EL (cell line): ENCODE results near the gene ANKRD36.
"Not testable (repeated sequence)": the region's sequence is repeated elsewhere in the genome, so short reads cannot be mapped to it uniquely, and the experiment has no call there.

Source experiments
- DNase-seq: peaks from one replicate; pipeline ENCODE4 v3.0.0-alpha.2; 2016

Gene ANKRD36

GRCh38 chr2:97113050-97113881 lies at the start of gene ANKRD36:
TSS of gene ANKRD36 (plus strand) at chr2:97113153. CDS start at chr2:97113740, 587 bp downstream.
- DNase-seq: peak; percentile 84

- not testable (repeated sequence) for DNase-seq
Observed at GRCh38 chr2:97066030-97066429, 46.9 kb upstream of the ANKRD36 start.

GRCh38 chr2:97067279-97068004 lies 45.5 kb upstream of the ANKRD36 start:
- DNase-seq: no peak

- no peak for DNase-seq
Observed at GRCh38 chr2:97068074-97068473, 44.9 kb upstream of the ANKRD36 start.

GRCh38 chr2:97068722-97069121 lies 44.2 kb upstream of the ANKRD36 start:
- not testable (repeated sequence) for DNase-seq

- DNase-seq: not testable (repeated sequence)
Observed at GRCh38 chr2:97070915-97071314, 42.0 kb upstream of the ANKRD36 start.

GRCh38 chr2:97077213-97077612 lies 35.7 kb upstream of the ANKRD36 start:
- not testable (repeated sequence) for DNase-seq

GRCh38 chr2:97080855-97081254 lies 32.1 kb upstream of the ANKRD36 start:
- DNase-seq: not testable (repeated sequence)

GRCh38 chr2:97082206-97082605 lies 30.7 kb upstream of the ANKRD36 start:
- not testable (repeated sequence) for DNase-seq

GRCh38 chr2:97083516-97083915 lies 29.4 kb upstream of the ANKRD36 start:
- not testable (repeated sequence) for DNase-seq

- not testable (repeated sequence) for DNase-seq
Observed at GRCh38 chr2:97085093-97085492, 27.9 kb upstream of the ANKRD36 start.

GRCh38 chr2:97088706-97089105 lies 24.2 kb upstream of the ANKRD36 start:
- not testable (repeated sequence) for DNase-seq

GRCh38 chr2:97092946-97093345 lies 20.0 kb upstream of the ANKRD36 start:
- not testable (repeated sequence) for DNase-seq

GRCh38 chr2:97093983-97094771 lies 18.8 kb upstream of the ANKRD36 start:
- DNase-seq: not testable (repeated sequence)

- DNase-seq: peak; percentile 69
Observed at GRCh38 chr2:97094772-97095611, 18.0 kb upstream of the ANKRD36 start, which contains the start of gene FAHD2B. TSS of gene FAHD2B (minus strand) at chr2:97094882. CDS start at chr2:97091706, 3,176 bp downstream.

- DNase-seq: no peak
Observed at GRCh38 chr2:97095661-97096060, 17.3 kb upstream of the ANKRD36 start.

GRCh38 chr2:97098786-97099372 lies 14.1 kb upstream of the ANKRD36 start:
- not testable (repeated sequence) for DNase-seq

- not testable (repeated sequence) for DNase-seq
Observed at GRCh38 chr2:97106878-97107277, 6.1 kb upstream of the ANKRD36 start.

- not testable (repeated sequence) for DNase-seq
Observed at GRCh38 chr2:97111246-97111645, 1.7 kb upstream of the ANKRD36 start.

- DNase-seq: peak; percentile 47
Observed at GRCh38 chr2:97112320-97113049, 468 bp upstream of the ANKRD36 start.

GRCh38 chr2:97113882-97114255 lies 916 bp downstream of the ANKRD36 start:
- DNase-seq: not testable (repeated sequence)
